Measurements from ENCODE around the gene CDH4. TPM values are rescaled to one million over a fixed set of nuclear protein-coding genes. Genes with fewer than 3 reads are reported as not detected.

CDH4 gene
- total and polyA plus RNA-seq, 2 of the 4 experiments (the other 2 are of a cell fraction): 1.6 to 3.5 TPM

DNA sequence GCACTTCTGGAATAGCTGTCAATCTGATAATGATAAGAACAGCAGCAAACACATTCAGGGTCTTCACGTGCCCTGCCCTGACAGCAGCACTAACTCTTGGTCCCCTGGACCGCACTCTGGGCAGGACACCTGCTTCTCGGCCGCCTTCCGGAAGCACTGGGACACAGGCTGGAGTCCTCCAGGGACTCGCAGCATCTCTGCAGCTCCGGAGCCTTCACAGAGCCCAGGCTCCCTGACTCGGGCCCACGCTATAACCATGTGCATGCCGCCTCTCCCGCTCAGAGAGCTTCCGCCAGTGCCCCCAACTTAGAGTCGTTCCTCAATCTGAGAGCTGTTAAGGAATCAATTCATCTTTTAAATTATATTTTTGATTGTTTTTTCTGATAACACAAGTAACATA, 436.4 kb downstream of the CDH4 start:
- CTCF ChIA-PET: no interaction called here
- POLR2A ChIA-PET (ENCODE audit: unreplicated experiment): no interaction called here
- WGBS, 2 experiments (ENCODE audit: extremely low coverage in 2 of 2, insufficient read length in 1 of 2): 100% methylated on average over 1 of the region's 13 CpGs; no CpG with 5 or more reads in 1 of the 2 experiments
- no peak overlapping the region for H4K91ac ChIP-seq (ENCODE audit: insufficient read depth, low read depth, low read length)
- no peak overlapping the region for H3K56ac ChIP-seq (ENCODE audit: extremely low read depth, insufficient read depth, low read length)
- no TSS peak for BruUV-seq (replicated peaks)
- H2BK20ac ChIP-seq (ENCODE audit: low read depth, low read length): no peak overlapping the region
- H2AK9ac ChIP-seq (replicated peaks; ENCODE audit: low read depth, low read length, poor library complexity): no peak overlapping the region
- in situ Hi-C loops (cut with MboI; ENCODE audit: low sequenced_read_pairs) (no loop called here), intact Hi-C loops (cut with micrococcal nuclease) (no loop called here), dilution Hi-C loops (cut with HindIII; ENCODE audit: low sequenced_read_pairs, unreplicated experiment) (no loop called here)
- H2BK5ac ChIP-seq (ENCODE audit: low read depth, low read length, poor library complexity, severe bottlenecking): no peak overlapping the region
- no peak overlapping the region for H4K8ac ChIP-seq (ENCODE audit: low read depth in 2 of 2, low read length in 2 of 2)
- H3K4me1 ChIP-seq (ENCODE audit: control insufficient read depth, insufficient read depth, low read length): no peaks in the 10 kb centered on the region
- H3K27me3 ChIP-seq (ENCODE audit: control insufficient read depth, insufficient read depth, low read length): no peaks in the 10 kb centered on the region; the same call in none of the 2 replicates
- H2AFZ ChIP-seq (replicated peaks; ENCODE audit: low read length, poor library complexity): no peak overlapping the region
- H2BK120ac ChIP-seq (ENCODE audit: low read depth, low read length): no peak overlapping the region
- no peak overlapping the region for H3K18ac ChIP-seq (ENCODE audit: low read depth, low read length)
- H3K14ac ChIP-seq (replicated peaks; ENCODE audit: low read depth, low read length): no peak overlapping the region
- no peak overlapping the region for H3K4ac ChIP-seq (ENCODE audit: low read depth, low read length)
- no peak for DNase-seq
- no peak overlapping the region for H2AK5ac ChIP-seq (ENCODE audit: low read depth, low read length)
- no peaks in the 10 kb centered on the region for H4K20me1 ChIP-seq (ENCODE audit: insufficient read depth, low read length)
- H3K36me3 ChIP-seq (ENCODE audit: control insufficient read depth, insufficient read depth, low read length): no peaks in the 10 kb centered on the region
- no peak overlapping the region for H4K5ac ChIP-seq (ENCODE audit: low read depth, low read length)
- H3K4me2 ChIP-seq (ENCODE audit: low read depth, low read length): no peak overlapping the region
- H3K23ac ChIP-seq (ENCODE audit: low read depth, low read length): no peak overlapping the region
- H3K9me3 ChIP-seq (ENCODE audit: control insufficient read depth, insufficient read depth, low read length): peaks cover 2% of the 10 kb centered on the region; the same call in 1 of the 2 replicates
- TF ChIP-seq NFE2L2 (IDR thresholded peaks at IDR 0.05; ENCODE audit: low read depth, low read length) (no peak), USF2 (IDR thresholded peaks at IDR 0.05; ENCODE audit: low read depth, low read length) (no peak), FOS (IDR thresholded peaks at IDR 0.05; ENCODE audit: low read depth, low read length) (no peak), MAZ (IDR thresholded peaks at IDR 0.05; ENCODE audit: borderline replicate concordance, low read depth, low read length) (no peak), CEBPB (IDR thresholded peaks at IDR 0.05; ENCODE audit: low read depth, low read length) (no peak), MAFK (IDR thresholded peaks at IDR 0.05; ENCODE audit: low read depth, low read length) (no peak), RCOR1 (IDR thresholded peaks at IDR 0.05; ENCODE audit: insufficient replicate concordance, low read length) (no peak), CHD1 (IDR thresholded peaks at IDR 0.05; ENCODE audit: low read depth, low read length) (no peak), POLR2A (IDR thresholded peaks at IDR 0.05; ENCODE audit: low read depth, low read length) (no peak)
- TF ChIP-seq, protein P1, sequence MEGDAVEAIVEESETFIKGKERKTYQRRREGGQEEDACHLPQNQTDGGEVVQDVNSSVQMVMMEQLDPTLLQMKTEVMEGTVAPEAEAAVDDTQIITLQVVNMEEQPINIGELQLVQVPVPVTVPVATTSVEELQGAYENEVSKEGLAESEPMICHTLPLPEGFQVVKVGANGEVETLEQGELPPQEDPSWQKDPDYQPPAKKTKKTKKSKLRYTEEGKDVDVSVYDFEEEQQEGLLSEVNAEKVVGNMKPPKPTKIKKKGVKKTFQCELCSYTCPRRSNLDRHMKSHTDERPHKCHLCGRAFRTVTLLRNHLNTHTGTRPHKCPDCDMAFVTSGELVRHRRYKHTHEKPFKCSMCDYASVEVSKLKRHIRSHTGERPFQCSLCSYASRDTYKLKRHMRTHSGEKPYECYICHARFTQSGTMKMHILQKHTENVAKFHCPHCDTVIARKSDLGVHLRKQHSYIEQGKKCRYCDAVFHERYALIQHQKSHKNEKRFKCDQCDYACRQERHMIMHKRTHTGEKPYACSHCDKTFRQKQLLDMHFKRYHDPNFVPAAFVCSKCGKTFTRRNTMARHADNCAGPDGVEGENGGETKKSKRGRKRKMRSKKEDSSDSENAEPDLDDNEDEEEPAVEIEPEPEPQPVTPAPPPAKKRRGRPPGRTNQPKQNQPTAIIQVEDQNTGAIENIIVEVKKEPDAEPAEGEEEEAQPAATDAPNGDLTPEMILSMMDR (conservative IDR thresholded peaks at IDR 0.05; ENCODE audit: low read depth, low read length): no peak
- no peaks in the 10 kb centered on the region for H3K79me1 ChIP-seq (ENCODE audit: low read depth in 1 of 2, low read length in 2 of 2)
- no peak overlapping the region for H2BK15ac ChIP-seq (ENCODE audit: low read depth, low read length)
- H3K27ac ChIP-seq (ENCODE audit: insufficient read depth, low read length): no peak overlapping the region
- no peak for ATAC-seq (ENCODE audit: low read depth)
- H3K9ac ChIP-seq (ENCODE audit: low read depth, low read length): no peak overlapping the region
- peaks cover 5% of the 10 kb centered on the region; the same call in 1 of the 2 replicates for H3K9me1 ChIP-seq (ENCODE audit: insufficient read depth, low read length)
- H3K4me3 ChIP-seq (ENCODE audit: insufficient read depth, low read depth, low read length): no peak overlapping the region

All from IMR-90 (cell line).